ENCODE measurements around the gene NAALADL1.

DNA sequence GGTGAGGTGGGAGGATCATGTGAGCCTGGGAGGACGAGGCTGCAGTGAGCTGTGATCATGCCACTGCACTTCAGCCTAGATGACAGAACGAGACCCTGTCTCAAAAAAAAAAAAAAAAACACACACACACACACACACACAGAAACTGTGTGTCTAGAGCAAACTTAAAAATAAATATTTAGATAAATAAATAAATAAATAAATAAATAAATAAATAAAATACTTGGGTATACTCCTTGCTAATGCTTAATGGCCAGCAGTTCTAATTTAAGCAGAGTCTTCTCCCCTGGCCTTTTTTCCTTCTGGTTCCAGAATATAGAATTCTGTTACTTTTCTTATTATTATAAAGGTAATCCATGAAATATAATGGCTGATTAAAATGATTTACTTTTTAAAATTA, 49.5 kb downstream of the NAALADL1 start:
- TF ChIP-seq POLR2AphosphoS5 (IDR thresholded peaks at IDR 0.05; ENCODE audit: borderline replicate concordance, low read depth, low read length) (no peak), EZH2 (IDR thresholded peaks at IDR 0.05) (no peak)
